Germinal center (tissue), 1 donor: ENCODE measurements around the gene TTC21A.
A peak's percentile ranks its signal among the peaks of the same experiment; 100 is the strongest.
"Not testable (repeated sequence)": the region's sequence is repeated elsewhere in the genome, so short reads cannot be mapped to it uniquely, and the experiment has no call there.

ENCODE experiments used
- DNase-seq: peaks from one replicate; pipeline ENCODE4 v3.0.0; 2012; ENCODE audit warnings: mixed read lengths, low spot score

The TTC21A gene

DNA sequence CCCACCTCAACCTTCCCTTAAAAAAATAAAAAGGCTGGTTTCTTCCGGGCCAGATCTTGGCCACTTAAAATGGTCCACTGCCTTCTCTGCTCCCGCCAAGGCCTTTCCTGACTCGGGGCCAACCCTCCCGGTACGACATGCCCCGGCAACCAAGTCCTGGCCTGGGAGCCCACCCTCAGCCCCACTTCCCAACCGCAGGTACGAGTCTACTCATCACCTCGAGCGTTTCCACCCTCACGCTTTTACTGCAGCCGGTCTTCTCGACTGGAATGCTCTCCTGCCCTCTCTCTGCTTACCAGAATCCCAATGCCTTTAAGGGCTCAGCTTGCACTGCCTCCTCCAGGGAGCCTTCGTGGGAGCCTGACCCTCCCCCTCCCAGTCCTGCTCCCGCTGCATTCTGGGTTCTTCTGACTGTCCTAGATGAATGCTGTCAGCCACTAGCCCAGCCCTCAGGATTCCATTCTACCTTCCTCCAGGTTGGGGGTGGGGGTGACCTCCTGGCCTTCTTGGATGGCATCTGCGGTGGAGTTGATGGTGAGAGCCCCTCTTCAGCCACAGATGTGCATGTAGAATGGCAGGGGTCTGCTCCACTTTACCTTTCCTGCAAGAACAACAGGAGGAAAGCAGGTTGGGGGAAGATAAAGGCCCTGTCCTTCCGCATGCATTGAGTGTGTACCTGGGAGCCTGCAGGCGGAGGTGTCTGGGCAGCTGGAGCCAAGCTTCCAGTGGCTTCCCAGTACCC, 47.0 kb downstream of the TTC21A start:
- no peak for DNase-seq

DNA sequence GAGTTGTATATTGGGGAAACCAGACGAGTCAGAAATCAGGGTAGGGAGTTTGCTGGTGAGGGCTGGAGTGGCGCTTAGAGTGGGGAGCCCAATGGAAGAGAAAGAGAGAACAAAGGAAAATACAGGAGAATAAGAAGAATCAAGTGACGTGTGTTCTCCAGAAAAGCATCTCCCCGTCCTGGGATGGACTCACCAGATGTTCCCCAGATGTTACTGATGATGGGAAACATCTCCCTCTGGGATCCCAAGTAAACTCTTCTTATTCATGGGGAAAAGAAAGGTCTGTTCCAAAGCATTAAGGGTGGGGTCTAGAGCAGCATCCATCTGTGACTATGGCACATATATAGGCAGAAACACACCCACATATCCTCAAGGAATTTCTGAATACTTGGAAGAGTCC, 48.9 kb downstream of the TTC21A start:
- no peak for DNase-seq

DNA sequence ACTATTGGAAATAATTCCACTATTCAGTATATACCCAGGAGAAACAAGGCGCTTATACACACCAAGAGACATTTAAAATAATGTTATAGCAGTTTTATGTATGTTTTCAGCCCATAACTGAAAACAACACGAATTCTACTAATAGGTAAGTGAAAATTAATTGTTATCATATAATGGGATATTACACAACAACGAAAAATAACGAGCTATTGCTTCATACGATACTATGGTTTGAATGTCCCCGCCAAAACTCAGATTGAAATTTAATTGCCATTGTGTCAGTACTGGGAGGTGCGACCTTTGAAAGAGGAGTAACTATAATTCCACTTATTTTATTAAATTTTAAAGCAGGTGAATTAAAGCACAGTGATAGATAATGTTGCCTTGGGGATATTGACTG, 49.9 kb downstream of the TTC21A start:
- DNase-seq: no peak

- no peak for DNase-seq
Observed at GRCh38 chr3:39158148-39158715, 50.8 kb downstream of the TTC21A start.

GRCh38 chr3:39164414-39164813, 56.9 kb downstream of the TTC21A start:
- no peak for DNase-seq

DNA sequence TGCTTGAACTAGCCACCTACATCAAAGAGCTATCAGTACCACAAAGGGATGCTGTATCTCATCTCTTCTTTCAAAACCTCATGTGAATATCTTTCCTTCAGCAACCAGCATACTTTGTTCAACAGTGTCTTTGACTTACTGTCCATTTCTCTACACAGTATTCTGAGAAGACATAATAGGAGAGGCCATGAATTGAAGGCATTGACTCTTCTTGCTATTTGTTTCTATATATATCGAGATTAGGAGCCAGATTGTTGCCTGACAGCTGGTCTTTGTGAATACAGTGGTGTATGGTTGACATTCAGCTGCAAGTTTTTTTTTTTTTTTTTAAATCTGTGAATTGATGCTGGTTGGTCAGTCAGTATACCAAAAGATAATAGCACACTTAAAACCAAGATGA, 58.0 kb downstream of the TTC21A start:
- no peak for DNase-seq

- no peak for DNase-seq
Observed at GRCh38 chr3:39166134-39166710, 58.7 kb downstream of the TTC21A start.

DNA sequence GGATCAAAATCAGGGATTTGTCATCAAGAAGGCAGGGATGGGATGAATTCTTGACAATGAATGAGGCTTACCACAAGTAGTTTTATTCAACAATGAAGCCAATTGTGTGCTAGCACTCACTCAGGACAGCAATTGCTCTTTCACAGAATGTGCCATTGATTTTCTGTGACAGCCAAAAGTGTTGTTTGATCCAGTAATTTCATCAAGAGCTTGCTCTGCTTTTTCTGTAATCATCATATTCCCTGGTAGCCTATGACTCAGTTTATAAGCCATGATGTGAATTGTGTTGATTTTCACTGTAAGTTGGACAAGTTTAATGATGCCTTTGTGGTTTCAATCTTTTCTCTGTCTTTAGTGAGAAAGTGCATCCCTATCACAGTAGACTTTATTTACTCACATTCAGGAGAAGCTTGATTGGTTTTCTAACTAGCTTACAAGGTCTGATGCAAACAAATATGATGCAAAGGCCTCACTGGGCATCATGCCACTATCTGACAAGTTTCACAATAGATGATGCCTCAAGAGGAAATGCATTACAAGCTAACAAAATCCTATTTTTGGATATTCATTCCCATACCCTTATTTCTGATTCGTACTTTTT, 59.6 kb downstream of the TTC21A start:
- no peak for DNase-seq

DNA sequence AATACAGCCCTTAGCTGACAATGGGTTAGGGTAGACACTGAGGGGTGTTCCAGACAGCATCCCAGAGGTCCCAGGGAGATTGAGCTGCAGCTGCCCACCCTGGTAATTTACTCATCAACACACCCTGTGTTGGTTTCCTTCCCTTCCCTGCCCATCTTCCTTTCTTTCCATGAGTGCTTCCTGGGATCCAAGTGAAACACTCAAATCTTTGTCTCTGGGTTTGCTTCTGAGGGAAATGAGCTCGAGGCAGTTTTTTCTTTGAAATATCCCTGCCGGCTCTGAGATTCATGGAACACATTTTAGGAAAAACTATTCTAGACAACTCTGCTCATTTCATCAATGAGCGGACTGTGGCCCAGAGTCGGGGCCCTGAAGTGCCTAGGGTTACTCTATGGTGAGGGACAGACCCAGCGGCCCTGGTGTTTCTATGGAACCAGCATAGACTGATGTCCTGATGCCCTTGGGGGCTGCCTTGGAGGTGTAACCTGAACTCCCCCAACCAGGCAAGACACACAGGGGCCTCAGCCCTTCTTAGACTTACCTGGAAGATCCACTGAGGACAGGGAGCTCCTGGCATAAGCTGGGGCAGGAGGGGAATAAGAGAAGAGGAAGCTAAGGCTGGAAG, 60.8 kb downstream of the TTC21A start:
- no peak for DNase-seq

DNA sequence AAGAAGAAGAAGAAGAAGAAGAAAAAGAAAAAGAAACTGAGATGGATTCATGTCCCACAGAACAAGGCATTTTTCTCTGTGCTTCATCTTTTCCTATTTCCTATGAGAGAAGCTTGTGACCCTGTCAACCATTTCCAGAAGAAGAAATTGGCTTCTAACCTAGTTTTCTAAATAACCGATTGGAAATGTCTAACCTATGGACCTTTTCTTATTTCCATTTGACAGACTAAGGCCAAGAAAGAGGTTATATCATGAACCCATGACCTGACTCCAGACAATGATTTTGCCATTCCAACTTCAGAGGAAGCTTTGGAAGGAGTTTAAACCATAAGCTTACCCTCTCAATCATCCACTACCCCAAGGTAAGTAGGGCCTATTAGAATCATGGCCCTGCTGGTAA, 62.2 kb downstream of the TTC21A start:
- DNase-seq: no peak

DNA sequence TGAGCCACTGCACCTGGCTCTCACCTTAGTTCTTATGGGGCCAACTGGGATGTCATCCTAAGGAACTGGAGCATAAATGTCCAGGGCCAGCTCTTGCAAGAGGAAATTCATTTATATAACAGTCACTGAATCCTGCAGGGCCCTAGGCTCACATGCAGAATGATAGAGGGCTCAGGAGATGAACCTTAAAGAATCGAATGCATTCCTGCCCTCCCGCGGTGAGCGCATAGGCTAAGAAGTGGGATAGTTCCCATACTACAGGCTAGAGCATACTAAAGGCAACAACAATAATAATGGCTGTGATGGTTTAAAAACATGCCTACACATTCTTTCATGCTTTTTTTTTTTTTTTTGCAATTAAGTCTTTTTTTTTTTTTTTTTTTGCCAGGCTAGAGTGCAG, 63.0 kb downstream of the TTC21A start:
- DNase-seq: no peak

DNA sequence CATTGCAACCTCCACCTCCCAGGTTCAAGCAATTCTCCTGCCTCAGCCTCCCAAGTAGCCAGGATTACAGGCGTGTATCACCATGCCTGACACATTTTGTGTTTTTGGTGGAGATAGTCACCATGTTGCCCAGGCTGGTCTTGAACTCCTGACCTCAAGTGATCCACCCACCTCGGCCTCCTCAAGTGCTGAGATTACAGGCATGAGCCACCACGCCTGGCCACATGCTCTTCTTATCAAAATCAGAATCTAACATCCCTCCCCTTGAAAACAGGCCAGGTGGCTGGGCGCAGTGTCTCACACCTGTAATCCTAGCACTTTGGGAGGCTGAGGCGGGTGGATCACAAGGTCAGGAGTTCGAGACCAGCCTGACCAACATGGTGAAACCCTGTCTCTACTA, 63.4 kb downstream of the TTC21A start:
- DNase-seq: not testable (repeated sequence)

- DNase-seq: no peak
Observed at GRCh38 chr3:39171860-39172259, 64.4 kb downstream of the TTC21A start.

GRCh38 chr3:39173318-39174125, 66.0 kb downstream of the TTC21A start:
- no peak for DNase-seq

- DNase-seq: no peak
Observed at GRCh38 chr3:39176025-39176714, 68.7 kb downstream of the TTC21A start.

DNA sequence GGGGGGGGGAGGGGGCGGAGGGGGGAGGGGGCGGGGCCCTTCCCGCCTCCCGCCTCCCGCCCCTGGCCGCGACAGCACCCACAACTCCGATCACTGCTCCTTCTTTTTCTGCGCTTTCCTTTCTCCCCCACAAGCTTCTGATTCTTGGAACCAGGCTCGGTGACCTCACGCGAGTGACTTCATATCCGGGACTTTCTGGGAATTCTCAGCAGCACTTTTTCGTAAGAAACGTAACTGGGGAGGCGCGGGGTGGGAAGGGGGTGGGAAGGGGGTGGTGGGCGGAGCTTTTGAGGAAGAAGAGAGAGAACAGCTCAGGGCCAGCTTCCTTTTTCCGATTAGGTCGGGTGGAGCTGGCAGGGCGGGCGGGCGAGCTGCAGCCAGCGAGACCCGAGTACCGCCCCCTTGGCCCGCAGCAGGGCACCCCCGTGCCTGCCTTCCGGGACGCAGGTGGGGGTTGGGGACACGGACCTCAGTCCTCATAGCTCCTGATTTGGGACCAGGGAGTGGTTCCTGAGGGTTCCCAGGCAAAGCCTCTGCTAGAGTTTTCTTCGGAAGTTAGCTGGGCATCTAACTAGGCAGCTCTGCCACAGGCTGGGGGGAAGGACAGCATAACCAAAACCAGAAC, 70.3 kb downstream of the TTC21A start:
- peak; percentile 84 for DNase-seq

DNA sequence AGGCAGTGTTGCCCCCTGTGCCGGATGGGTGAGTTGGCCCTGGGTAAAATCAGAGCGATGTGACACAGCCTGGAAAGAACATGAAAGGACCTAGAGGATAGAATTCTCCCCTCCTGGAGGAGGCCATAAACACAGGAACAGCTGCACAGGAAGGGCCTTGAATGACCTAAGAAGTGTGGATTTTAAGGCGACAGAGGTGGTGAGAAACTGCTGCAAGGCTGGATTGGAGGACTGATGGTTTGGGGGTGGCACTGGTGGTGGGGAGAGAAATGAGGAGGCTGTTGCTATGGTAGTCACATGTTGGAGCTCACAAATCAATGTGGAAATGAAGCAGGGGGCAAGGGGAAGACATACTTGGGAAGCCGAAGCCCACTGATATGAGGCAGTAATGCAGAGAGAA, 71.1 kb downstream of the TTC21A start:
- no peak for DNase-seq

DNA sequence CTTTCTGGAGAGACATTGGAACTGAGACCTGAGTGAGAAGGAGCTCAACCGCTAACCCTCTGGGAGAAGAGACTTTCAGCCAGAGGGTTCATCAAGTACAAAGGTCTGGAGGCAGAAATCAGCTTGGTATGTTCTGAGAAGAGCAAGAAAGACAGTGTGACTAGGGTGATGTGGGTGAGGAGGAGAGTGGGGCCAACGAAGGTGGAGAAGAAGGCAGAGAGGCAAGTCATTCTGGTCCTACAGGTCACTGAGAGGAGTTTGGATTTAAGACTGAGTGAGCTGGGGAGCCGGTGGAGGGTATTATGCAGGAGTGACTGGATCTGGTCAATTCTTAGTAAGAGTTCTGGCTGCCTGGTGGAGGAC, 72.7 kb downstream of the TTC21A start:
- no peak for DNase-seq

GRCh38 chr3:39180546-39181346, 73.3 kb downstream of the TTC21A start:
- peak; percentile 94 for DNase-seq
